Activated naive CD4-positive, alpha-beta T cell treated with anti-CD3 and anti-CD28 coated beads, Interleukin-2, amount 50 U/mL, for 72 hours (primary cell): Measurements from ENCODE around the gene FCHSD2. TPM values are rescaled to one million over a fixed set of nuclear protein-coding genes. Genes with fewer than 3 reads are reported as not detected.
A peak's percentile ranks its signal among the peaks of the same experiment; 100 is the strongest.
"Not testable (repeated sequence)": the region's sequence is repeated elsewhere in the genome, so short reads cannot be mapped to it uniquely, and the experiment has no call there.

Experiments
- ATAC-seq, 2 donors: fragments of 150-1000 bp; cut with Tn5 transposase; 2 replicates each; pipeline ENCODE4 v1.10.0; 2021; ENCODE audit warnings: mild to moderate bottlenecking in 2 of 2, moderate library complexity in 2 of 2
- DNase-seq, 2 donors: peaks; one replicate each; pipeline ENCODE4 v3.0.0; 2021 to 2022; ENCODE audit warnings: low spot score in 2 of 2
- H3K27ac Mint-ChIP-seq, 2 donors: one replicate each; pipeline ENCODE4 v1.8.0; 2022; ENCODE audit warnings: mild to moderate bottlenecking in 2 of 2, mixed read lengths in 2 of 2
- H3K36me3 Mint-ChIP-seq, 2 donors: one replicate each; pipeline ENCODE4 v1.8.0; 2022; ENCODE audit warnings: mixed read lengths in 2 of 2
- H3K9me3 Mint-ChIP-seq, 2 donors: one replicate each; pipeline ENCODE4 v1.8.0; 2022; ENCODE audit warnings: mixed read lengths in 2 of 2
- total RNA-seq, 2 donors: library from RNA; stranded (reverse); gene quantifications; one replicate each; pipeline ENCODE4 v1.2.3, GENCODE V29; 2022

FCHSD2 gene
- total RNA-seq, 2 donors from 2014 or later: 10.3 to 32.4 TPM

GRCh38 chr11:72984453-72985077 is 157.6 kb downstream of the FCHSD2 start:
- no peak for ATAC-seq
- DNase-seq: no peak
- peaks cover 4% of the 10 kb centered on the region in 2 donors for H3K36me3 Mint-ChIP-seq
- H3K27ac Mint-ChIP-seq: no peak overlapping the region
- H3K9me3 Mint-ChIP-seq: no peaks in the 10 kb centered on the region

- H3K9me3 Mint-ChIP-seq: no peaks in the 10 kb centered on the region
- ATAC-seq: no peak
- peaks cover 10 to 14% of the 10 kb centered on the region in 2 donors for H3K36me3 Mint-ChIP-seq
- H3K27ac Mint-ChIP-seq: no peak overlapping the region
- no peak for DNase-seq
Measured at GRCh38 chr11:72983560-72983959, 158.6 kb downstream of the FCHSD2 start.

- Mint-ChIP-seq H3K36me3 (peaks cover 10 to 16% of the 10 kb centered on the region in 2 donors), H3K27ac (no peak overlapping the region), H3K9me3 (no peaks in the 10 kb centered on the region)
- no peak for DNase-seq
- ATAC-seq: no peak
Measured at GRCh38 chr11:72981971-72982685, 160.0 kb downstream of the FCHSD2 start.

GRCh38 chr11:72981080-72981479 is 161.0 kb downstream of the FCHSD2 start:
- DNase-seq (no peak), ATAC-seq (no peak)
- Mint-ChIP-seq H3K36me3 (peaks cover 10 to 24% of the 10 kb centered on the region in 2 donors), H3K27ac (no peak overlapping the region), H3K9me3 (no peaks in the 10 kb centered on the region)

- not testable (repeated sequence) for ATAC-seq
- H3K36me3 Mint-ChIP-seq: peaks cover 10 to 34% of the 10 kb centered on the region in 2 donors
Measured at GRCh38 chr11:72977782-72978181, 164.3 kb downstream of the FCHSD2 start.

GRCh38 chr11:72976522-72976892 is 165.6 kb downstream of the FCHSD2 start:
- not testable (repeated sequence) for ATAC-seq, H3K27ac Mint-ChIP-seq, DNase-seq
- Mint-ChIP-seq H3K36me3 (peaks cover 10 to 34% of the 10 kb centered on the region in 2 donors), H3K9me3 (peaks cover 0 to 10% of the 10 kb centered on the region in 2 donors)

More at GRCh38 chr11:72977782-72978181, 164.3 kb downstream of the FCHSD2 start:
- H3K27ac Mint-ChIP-seq, DNase-seq: not testable (repeated sequence)
- peaks cover 0 to 10% of the 10 kb centered on the region in 2 donors for H3K9me3 Mint-ChIP-seq

GRCh38 chr11:72975778-72976521 is 166.2 kb downstream of the FCHSD2 start:
- H3K9me3 Mint-ChIP-seq: peaks cover 0 to 10% of the 10 kb centered on the region in 2 donors
- DNase-seq: no peak
- H3K27ac Mint-ChIP-seq: no peak overlapping the region
- peak in 1 of 2 donors; percentile 91 for ATAC-seq
- peaks cover 10 to 34% of the 10 kb centered on the region in 2 donors for H3K36me3 Mint-ChIP-seq

GRCh38 chr11:72974487-72975205 is 167.5 kb downstream of the FCHSD2 start:
- Mint-ChIP-seq H3K9me3 (peaks cover 0 to 10% of the 10 kb centered on the region in 2 donors), H3K27ac (no peak overlapping the region), H3K36me3 (peaks cover 5 to 31% of the 10 kb centered on the region in 2 donors)
- DNase-seq: no peak
- no peak for ATAC-seq

GRCh38 chr11:72972496-72973128 is 169.5 kb downstream of the FCHSD2 start:
- DNase-seq (no peak), ATAC-seq (no peak)
- H3K36me3 Mint-ChIP-seq: peaks cover 0 to 20% of the 10 kb centered on the region in 2 donors
- H3K9me3 Mint-ChIP-seq: peaks cover 0 to 10% of the 10 kb centered on the region in 2 donors
- H3K27ac Mint-ChIP-seq: no peak overlapping the region

GRCh38 chr11:72971192-72971967 is 170.7 kb downstream of the FCHSD2 start:
- H3K9me3 Mint-ChIP-seq: peaks cover 0 to 10% of the 10 kb centered on the region in 2 donors
- H3K36me3 Mint-ChIP-seq: peaks cover 0 to 22% of the 10 kb centered on the region in 2 donors
- no peak for ATAC-seq
- DNase-seq: no peak
- no peak overlapping the region for H3K27ac Mint-ChIP-seq

- no peak for DNase-seq
- ATAC-seq: peak; percentile 17 to 45
- H3K36me3 Mint-ChIP-seq: peaks cover 3 to 24% of the 10 kb centered on the region in 2 donors
- peaks cover 0 to 10% of the 10 kb centered on the region in 2 donors for H3K9me3 Mint-ChIP-seq
- peak overlapping the region; percentile 57 to 61 for H3K27ac Mint-ChIP-seq
Measured at GRCh38 chr11:72970557-72971118, 171.5 kb downstream of the FCHSD2 start.

- H3K9me3 Mint-ChIP-seq: peaks cover 0 to 9% of the 10 kb centered on the region in 2 donors
- DNase-seq (no peak), ATAC-seq (peak; percentile 90 to 92)
- peaks cover 4 to 26% of the 10 kb centered on the region in 2 donors for H3K36me3 Mint-ChIP-seq
- peak overlapping the region in 1 of 2 donors; percentile 57 for H3K27ac Mint-ChIP-seq
Measured at GRCh38 chr11:72969894-72970335, 172.2 kb downstream of the FCHSD2 start.

GRCh38 chr11:72968390-72968789 is 173.7 kb downstream of the FCHSD2 start:
- Mint-ChIP-seq H3K27ac (no peak overlapping the region), H3K36me3 (peaks cover 4 to 19% of the 10 kb centered on the region in 2 donors), H3K9me3 (no peaks in the 10 kb centered on the region)
- DNase-seq: no peak
- no peak for ATAC-seq

- H3K27ac Mint-ChIP-seq: no peak overlapping the region
Measured at GRCh38 chr11:72965672-72966071, 176.4 kb downstream of the FCHSD2 start.

GRCh38 chr11:72962717-72963116 is 179.4 kb downstream of the FCHSD2 start:
- no peak for DNase-seq
- Mint-ChIP-seq H3K9me3 (no peaks in the 10 kb centered on the region), H3K36me3 (peaks cover 4 to 16% of the 10 kb centered on the region in 2 donors), H3K27ac (no peak overlapping the region)
- ATAC-seq: no peak

More at GRCh38 chr11:72965672-72966071, 176.4 kb downstream of the FCHSD2 start:
- no peak for DNase-seq
- no peaks in the 10 kb centered on the region for H3K9me3 Mint-ChIP-seq
- no peak for ATAC-seq
- H3K36me3 Mint-ChIP-seq: peaks cover 4 to 16% of the 10 kb centered on the region in 2 donors
